HG02970 (cell line): ENCODE results near the gene MMP19.
"Not testable (repeated sequence)": the region's sequence is repeated elsewhere in the genome, so short reads cannot be mapped to it uniquely, and the experiment has no call there.

Experiments used
- ATAC-seq: cut with Tn5 transposase; IDR thresholded peaks from one replicate; pipeline ENCODE4 v1.9.1; 2021; ENCODE audit warnings: mild to moderate bottlenecking, moderate library complexity, moderate number of reproducible peaks; ENCODE audit not compliant: unreplicated experiment, low FRiP score

The MMP19 gene

GRCh38 chr12:55844961-55845360 lies 2.2 kb upstream of the MMP19 start:
- ATAC-seq: no peak

DNA sequence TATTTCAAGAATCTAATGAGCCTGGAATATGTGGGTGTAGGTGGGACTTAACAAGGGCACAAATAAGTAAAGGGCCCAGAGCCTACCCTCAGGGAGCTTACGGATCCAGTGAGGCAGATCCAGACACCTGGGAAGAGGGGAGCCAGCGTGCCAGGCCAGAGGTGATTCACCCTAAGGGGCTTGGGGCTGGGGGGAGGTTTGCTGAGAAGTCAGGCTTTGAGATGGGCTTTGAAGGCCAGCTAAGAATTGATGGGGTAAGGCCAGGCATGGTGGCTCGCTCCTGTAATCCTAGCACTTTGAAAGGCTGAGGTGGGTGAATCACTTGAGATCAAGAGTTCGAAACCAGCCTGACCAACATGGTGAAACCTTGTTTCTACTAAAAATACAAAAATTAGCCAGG lies 695 bp upstream of the MMP19 start:
- no peak for ATAC-seq

GRCh38 chr12:55840581-55841351 lies 2.0 kb downstream of the MMP19 start:
- no peak for ATAC-seq

GRCh38 chr12:55839345-55840140 lies 3.2 kb downstream of the MMP19 start:
- no peak for ATAC-seq

DNA sequence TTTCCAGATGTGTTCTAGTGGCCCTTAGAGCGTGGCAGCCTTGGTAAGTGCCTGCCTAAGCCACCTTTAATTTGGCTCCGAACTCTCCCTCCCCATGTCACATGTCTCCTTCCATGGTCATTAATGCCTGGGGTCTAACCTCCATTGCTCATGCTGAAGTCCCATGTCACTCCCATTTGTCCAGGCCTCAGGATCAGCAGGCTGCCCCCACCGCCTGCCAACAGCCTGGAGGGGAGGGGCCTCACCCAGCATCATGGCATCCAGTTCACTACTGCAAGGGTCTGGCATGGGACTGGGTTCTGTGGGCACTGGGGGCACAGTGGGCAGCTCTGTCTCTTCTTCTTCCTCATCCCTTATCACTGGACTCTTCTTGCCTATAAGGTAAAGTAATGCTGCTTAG lies 4.4 kb downstream of the MMP19 start:
- no peak for ATAC-seq

DNA sequence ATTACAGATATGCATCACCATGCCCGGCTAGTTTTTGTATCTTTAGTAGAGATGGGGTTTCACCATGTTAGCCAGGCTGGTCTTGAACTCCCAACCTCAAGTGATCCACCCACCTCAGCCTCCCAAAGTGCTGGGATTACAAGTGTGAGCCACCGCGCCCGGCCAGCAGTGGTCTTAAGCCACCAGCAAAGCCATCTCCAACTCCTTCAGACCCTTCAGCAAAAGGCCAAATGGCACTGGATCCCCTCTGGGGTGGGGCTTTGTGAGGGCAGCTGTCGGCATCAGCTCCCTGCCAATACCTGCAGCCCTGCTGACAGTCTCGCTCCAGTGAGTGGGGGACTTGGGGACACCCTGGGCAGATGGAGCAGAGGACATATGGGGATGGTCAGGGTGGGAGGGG lies 8.3 kb downstream of the MMP19 start:
- not testable (repeated sequence) for ATAC-seq

- ATAC-seq: no peak
These were observed 9.7 kb downstream of the MMP19 start for GRCh38 chr12:55833056-55833455.

DNA sequence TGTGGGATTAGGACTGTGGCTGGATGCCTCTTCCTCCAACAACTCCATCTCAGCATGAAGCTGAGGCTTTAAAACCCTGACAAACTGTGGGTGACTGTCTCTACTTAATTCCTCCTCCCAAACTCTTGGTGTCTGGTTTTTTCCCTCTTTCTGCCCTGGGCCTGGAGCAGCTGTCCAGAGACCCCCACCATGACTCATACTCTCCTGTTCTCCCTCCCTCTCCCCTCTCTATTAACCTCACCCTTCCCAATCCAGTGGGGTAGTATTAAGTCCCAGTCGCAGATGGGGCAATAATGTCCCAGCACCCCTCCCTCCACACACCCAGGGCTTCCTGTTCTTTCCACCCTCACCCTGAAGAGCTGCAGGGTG lies 11.3 kb downstream of the MMP19 start:
- ATAC-seq: no peak

GRCh38 chr12:55830601-55831446 lies 11.9 kb downstream of the MMP19 start:
- ATAC-seq: no peak

DNA sequence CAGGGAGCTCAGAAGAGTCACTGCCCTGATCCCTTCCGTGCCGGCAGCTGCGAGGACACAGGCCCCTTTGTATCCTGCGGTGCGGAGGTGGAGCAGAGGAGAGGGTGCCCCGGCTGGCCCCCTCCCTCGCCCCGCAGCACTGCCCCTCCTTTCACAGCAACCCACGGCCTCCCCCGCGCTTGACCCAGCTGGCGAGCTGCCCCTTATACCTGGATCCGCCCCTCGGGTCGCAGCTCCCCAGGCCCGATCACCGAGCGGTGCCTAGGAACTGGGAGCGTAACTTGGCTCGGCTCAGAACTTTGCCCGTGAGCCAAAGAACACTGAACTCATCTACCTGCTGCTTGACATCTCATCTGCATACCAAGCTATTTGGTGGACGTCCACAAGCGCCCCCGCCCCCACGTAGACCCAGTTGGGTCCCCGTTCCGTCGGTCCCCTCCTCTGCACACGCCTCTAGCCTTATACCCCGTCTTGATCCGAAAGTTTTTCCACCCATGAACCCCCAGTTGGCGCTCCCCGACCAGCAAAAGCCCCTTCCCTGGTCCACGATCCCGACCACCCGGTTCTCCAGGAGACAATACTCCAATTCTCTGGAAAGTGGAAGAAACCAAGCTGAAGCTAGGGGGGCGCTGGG lies 12.7 kb downstream of the MMP19 start:
- no peak for ATAC-seq

- ATAC-seq: no peak
These were observed 14.4 kb downstream of the MMP19 start for GRCh38 chr12:55828357-55828756.

DNA sequence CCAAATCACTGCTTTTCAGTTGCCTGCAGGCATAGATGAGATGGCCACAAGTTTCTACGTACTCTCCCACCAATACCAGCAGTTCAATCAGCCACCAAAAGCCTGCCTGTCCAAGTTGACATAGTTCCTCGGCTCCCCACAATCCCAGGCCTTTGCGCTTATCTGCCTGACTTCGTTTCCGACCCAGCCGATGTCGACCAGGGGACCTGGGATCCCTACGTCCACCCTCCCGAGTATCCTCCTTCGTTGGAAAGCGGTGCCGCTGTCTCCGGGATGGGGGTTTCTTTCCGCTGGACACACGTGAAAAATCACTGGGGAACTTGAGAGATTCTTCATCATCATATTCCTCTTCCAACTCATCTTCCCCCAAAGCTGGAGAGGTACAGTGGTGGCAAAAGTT lies 14.9 kb downstream of the MMP19 start:
- no peak for ATAC-seq

- no peak for ATAC-seq
These were observed 18.0 kb downstream of the MMP19 start for GRCh38 chr12:55824726-55825125.

- no peak for ATAC-seq
These were observed 19.3 kb downstream of the MMP19 start for GRCh38 chr12:55823419-55823818.

- no peak for ATAC-seq
These were observed 20.5 kb downstream of the MMP19 start for GRCh38 chr12:55822228-55822627.

- no peak for ATAC-seq
These were observed 22.1 kb downstream of the MMP19 start for GRCh38 chr12:55820679-55821078.

- ATAC-seq: no peak
These were observed 23.9 kb downstream of the MMP19 start for GRCh38 chr12:55818886-55819285.

- ATAC-seq: peak; percentile 21
These were observed 24.5 kb downstream of the MMP19 start for GRCh38 chr12:55818140-55818728.

GRCh38 chr12:55817345-55818139 lies 25.2 kb downstream of the MMP19 start, which contains the start of the genes ORMDL2 and SARNP:
ORMDL2 (plus strand) TSS chr12:55818041; CDS start chr12:55819000, 959 bp downstream.
SARNP (minus strand) TSS chr12:55817724; CDS start chr12:55817701, 23 bp downstream.
- ATAC-seq: peak; percentile 96
